Testis (tissue), 3 donors: ENCODE measurements around the gene GMFB. TPM values are rescaled to one million over a fixed set of nuclear protein-coding genes. Genes with fewer than 3 reads are reported as not detected.

ENCODE experiments used
- DNase-seq: peaks from one replicate; pipeline ENCODE4 v3.0.0-alpha.2; 2019
- H3K27ac ChIP-seq, 2 donors: fragments of 200-600 bp; sonication (generic); one replicate each; pipeline ENCODE4 v1.5.1; 2019
- H3K27me3 ChIP-seq: fragments of 200-600 bp; sonication (generic); one replicate; pipeline ENCODE4 v1.5.1; 2019
- H3K36me3 ChIP-seq: fragments of 200-600 bp; sonication (generic); one replicate; pipeline ENCODE4 v1.5.1; 2017; ENCODE audit warnings: low read depth; ENCODE audit errors: missing control alignments
- H3K4me1 ChIP-seq: fragments of 200-600 bp; sonication (generic); one replicate; pipeline ENCODE4 v1.5.1; 2019
- H3K4me3 ChIP-seq, 2 donors: fragments of 200-600 bp; sonication (generic); one replicate each; pipeline ENCODE4 v1.5.1; 2017 to 2019
- H3K9me3 ChIP-seq: fragments of 200-600 bp; sonication (generic); one replicate; pipeline ENCODE4 v1.5.1; 2017
- CTCF ChIP-seq, 3 experiments: fragments of 450-650 bp in 2 of 3; fragments of 200-600 bp in 1 of 3; sonication (generic) in 1 of 3; IDR thresholded peaks; one replicate each; pipeline ENCODE4 v1.5.1; 2016 to 2019; ENCODE audit warnings: antibody characterized with exemption in 3 of 3, mild to moderate bottlenecking in 2 of 3, moderate library complexity in 1 of 3
- POLR2A ChIP-seq: fragments of 450-650 bp; IDR thresholded peaks from one replicate; pipeline ENCODE4 v1.6.1; 2017; ENCODE audit warnings: antibody characterized with exemption, mild to moderate bottlenecking, moderate library complexity
- WGBS, 2 donors: methylation state at CpG; one replicate each; pipeline ENCODE4 v1.1.5; 2018; 5-methylcytosine and 5-hydroxymethylcytosine counted together
- intact Hi-C: fragments of 100-400 bp; cut with DNase I; formaldehyde crosslinking; loops from one replicate; pipeline ENCODE4 v1.15.1; 2023; ENCODE audit warnings: low total_unique reads
- polyA plus RNA-seq: library from polyadenylated mRNA; stranded (reverse); fragments of 350-450 nt; fragmentation: Illumina TruSeq; extraction: RNeasy Lipid Tissue Mini Kit (QIAGEN cat#74804); gene quantifications from one replicate; pipeline ENCODE4 v1.2.3, GENCODE V29; 2014; ENCODE audit warnings: low read depth, low replicate concordance; ENCODE audit not compliant: insufficient read depth
- total RNA-seq, 2 donors: library from RNA; depleted of rRNA; stranded (reverse); fragments of >200 nt; gene quantifications; one replicate each; pipeline ENCODE4 v1.2.3, GENCODE V29; 2016

Gene GMFB
- total and polyA plus RNA-seq, 3 donors from 2014 or later = 19.5 to 43.6 (median 32.3) TPM

- Histone ChIP-seq H3K9me3 (no peaks in the 10 kb centered on the region), H3K27me3 (no peaks in the 10 kb centered on the region), H3K36me3 (no peaks in the 10 kb centered on the region), H3K27ac (no peak overlapping the region), H3K4me1 (no peaks in the 10 kb centered on the region), H3K4me3 (no peak overlapping the region)
- 79 to 83% methylated on average over 4 of the region's 4 CpGs for WGBS, 2 donors
- no peak for DNase-seq
- intact Hi-C loops = no loop called here
- no peak for TF ChIP-seq POLR2A
- TF ChIP-seq CTCF (IDR thresholded peaks at IDR 0.05) = no peak
Observed at GRCh38 chr14:54524410-54524809, 35.6 kb upstream of the GMFB start.

GRCh38 chr14:54516709-54517108 is 27.9 kb upstream of the GMFB start:
- no peak for TF ChIP-seq CTCF (IDR thresholded peaks at IDR 0.05)
- no peak for TF ChIP-seq POLR2A
- WGBS, 2 donors = 93% methylated on average over 1 of the region's 1 CpG
- DNase-seq = no peak
- intact Hi-C loops = no loop called here
- H3K4me3 ChIP-seq = no peak overlapping the region
- no peaks in the 10 kb centered on the region for H3K36me3 ChIP-seq
- H3K9me3 ChIP-seq = no peaks in the 10 kb centered on the region
- H3K27me3 ChIP-seq = no peaks in the 10 kb centered on the region
- H3K27ac ChIP-seq = no peak overlapping the region
- peaks cover 11% of the 10 kb centered on the region for H3K4me1 ChIP-seq

- WGBS, 2 donors = 77 to 87% methylated on average over 1 of the region's 1 CpG
- no peaks in the 10 kb centered on the region for H3K27me3 ChIP-seq
- H3K4me1 ChIP-seq = peaks cover 16% of the 10 kb centered on the region
- no peak overlapping the region for H3K27ac ChIP-seq
- no peak for TF ChIP-seq CTCF (IDR thresholded peaks at IDR 0.05)
- TF ChIP-seq POLR2A = no peak
- H3K4me3 ChIP-seq = no peak overlapping the region
- intact Hi-C loops = no loop called here
- no peaks in the 10 kb centered on the region for H3K9me3 ChIP-seq
- no peak for DNase-seq
- no peaks in the 10 kb centered on the region for H3K36me3 ChIP-seq
Observed at GRCh38 chr14:54515670-54516069, 26.9 kb upstream of the GMFB start.

- no peak overlapping the region for H3K4me3 ChIP-seq
- TF ChIP-seq POLR2A = no peak
- no peak for TF ChIP-seq CTCF (IDR thresholded peaks at IDR 0.05)
- no peaks in the 10 kb centered on the region for H3K27me3 ChIP-seq
- no peaks in the 10 kb centered on the region for H3K36me3 ChIP-seq
- no peaks in the 10 kb centered on the region for H3K9me3 ChIP-seq
- peaks cover 18% of the 10 kb centered on the region for H3K4me1 ChIP-seq
- intact Hi-C loops = no loop called here
- H3K27ac ChIP-seq = no peak overlapping the region
- DNase-seq = no peak
- 63 to 80% methylated on average over 1 of the region's 1 CpG for WGBS, 2 donors
Observed at GRCh38 chr14:54512393-54512792, 23.6 kb upstream of the GMFB start.
